Activated CD4-positive, alpha-beta T cell treated with anti-CD3 and anti-CD28 coated beads, Interleukin-2, amount 50 U/mL, for 1 hour (primary cell): Measurements from ENCODE around the gene PHF1.
"Not testable (repeated sequence)": the region's sequence is repeated elsewhere in the genome, so short reads cannot be mapped to it uniquely, and the experiment has no call there.

Source experiments
- DNase-seq: peaks from one replicate; pipeline ENCODE4 v3.0.0-alpha.2; 2020

The PHF1 gene

DNA sequence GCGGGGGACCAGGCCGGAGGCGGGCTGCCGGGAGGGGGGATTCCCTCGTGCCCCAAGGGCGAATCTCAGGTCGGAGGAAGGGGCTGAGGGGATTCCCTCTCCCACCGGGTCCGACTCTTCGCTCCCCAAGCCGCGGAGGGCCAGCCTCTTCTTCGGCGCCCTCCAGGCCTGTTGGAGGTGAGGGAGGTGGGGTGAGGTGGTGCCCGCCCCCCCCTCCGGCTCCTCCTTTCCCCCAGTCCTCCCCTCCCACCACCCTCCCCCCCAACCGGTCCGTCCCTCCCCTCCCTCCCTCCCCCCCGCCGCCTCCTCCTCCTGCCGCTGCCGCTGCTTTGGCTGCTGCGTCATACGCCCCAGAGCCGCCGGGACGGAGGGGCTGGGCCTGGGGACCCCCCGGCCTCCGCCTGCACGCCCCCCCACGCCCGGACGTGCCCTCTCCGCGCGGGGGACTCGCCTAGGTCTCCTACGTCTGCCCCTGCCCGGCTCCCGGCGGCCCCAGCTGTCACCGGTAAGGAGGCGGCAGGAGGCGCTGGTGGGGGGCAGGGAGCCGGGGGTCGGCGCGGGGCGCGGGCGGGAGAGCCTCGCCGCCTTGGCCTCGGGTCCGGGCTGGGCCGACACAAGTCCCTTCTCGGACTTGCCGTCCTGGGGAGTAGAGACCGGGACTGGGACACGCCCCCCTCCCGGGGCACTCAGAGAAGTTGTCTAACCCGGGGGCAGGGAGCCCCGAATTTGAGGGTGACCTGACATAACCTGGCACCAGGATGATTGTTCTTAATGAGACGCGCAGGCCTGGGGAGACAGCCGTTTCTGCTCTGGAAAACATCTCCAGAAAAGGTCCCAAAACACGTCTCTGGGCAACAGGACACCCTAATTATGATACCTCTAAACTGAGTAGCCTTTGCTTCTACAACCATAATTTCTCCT lies at the start of gene PHF1:
TSS of gene PHF1 (plus strand) at position 304 of the 921 bp plus-strand sequence. CDS start 1,250 bp downstream, outside the sequence.
- DNase-seq, result peak; percentile 79

DNA sequence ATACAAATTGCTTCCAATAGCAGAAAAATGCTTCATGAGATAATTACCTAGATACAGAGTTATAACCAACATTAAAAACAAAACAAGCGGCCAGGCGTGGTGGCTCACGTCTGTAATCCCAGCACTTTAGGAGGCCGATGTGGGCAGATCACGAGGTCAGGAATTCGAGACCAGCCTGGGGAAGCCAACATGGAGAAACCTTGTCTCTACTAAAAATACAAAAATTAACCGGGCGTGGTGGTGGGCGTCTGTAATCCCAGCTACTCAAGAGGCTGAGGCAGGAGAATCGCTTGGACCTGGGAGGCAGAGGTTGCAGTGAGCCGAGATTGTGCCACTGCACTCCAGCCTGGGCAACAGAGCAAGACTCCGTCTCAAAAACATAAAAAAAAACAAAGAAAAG lies 47.3 kb upstream of the PHF1 start:
- DNase-seq, result not testable (repeated sequence)

DNA sequence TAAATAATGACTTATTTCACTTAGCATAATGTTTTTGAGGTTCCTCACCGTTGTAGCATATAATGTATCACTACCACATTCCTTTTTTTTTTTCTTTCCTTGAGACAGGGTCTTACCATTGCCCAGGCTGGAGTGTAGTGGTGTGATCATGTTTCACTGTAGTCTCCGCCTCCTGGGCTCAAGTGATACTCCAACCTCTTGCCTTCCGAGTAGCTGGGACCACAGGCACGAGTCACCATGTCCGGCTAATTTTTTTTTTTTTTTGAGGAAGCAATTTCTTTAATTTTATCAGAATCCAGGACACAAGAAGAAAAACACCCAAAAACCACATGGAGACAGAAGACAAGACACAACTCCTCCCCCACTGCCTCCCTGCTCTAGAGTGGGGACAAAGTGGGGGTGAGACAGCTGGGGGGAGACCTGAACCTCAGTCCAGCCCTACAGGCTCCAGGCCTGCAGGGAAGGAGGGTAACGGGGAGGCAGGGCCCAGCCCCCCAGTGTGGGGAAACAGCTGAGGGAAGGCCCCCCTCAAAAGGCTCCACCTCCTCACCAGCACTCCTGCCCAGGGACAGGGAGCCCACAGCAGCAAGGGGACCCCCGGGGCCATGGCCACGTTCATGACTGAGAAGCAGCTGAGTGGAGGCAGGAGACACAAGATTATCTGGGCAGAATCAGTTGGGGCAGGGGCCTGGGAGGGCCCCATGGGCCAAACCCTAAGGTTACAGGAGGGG lies 46.2 kb upstream of the PHF1 start:
- DNase-seq, result not testable (repeated sequence)

DNA sequence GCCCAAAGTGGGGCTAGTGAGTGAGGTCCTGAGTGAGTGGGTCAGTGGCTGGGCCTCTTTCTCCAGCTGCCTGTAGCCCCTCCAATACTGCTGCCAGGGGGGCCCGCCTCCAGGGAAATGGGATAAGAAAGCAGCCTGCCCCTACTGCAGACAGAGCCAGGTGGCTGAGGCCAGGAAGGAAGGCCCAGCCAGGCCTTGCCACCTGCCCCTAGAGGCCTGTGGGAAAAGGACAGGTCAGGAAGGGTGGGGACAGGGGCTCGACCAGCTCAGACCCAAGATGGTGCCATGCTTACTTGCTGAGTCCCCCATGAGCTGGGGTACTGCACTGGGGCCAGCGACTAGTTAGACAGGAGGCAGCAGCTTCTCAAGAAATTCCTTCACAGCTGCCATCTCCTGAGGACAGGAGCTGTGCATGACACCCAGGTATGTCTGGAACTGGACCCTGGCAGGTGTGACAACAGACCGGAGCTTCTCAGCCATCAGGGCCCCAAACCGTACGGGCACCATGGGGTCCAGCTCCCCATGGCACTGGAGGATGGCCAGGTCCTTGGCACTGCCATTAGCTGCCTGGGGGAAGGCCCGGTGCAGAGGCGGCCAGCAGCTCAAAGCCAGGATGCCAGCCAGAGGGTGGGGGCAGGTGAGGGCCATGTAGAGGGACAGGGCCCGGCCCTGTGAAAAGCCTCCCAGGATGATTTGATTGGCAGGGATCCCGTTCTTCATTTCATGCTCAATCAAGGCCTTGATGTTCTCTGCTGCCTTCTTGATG lies 45.4 kb upstream of the PHF1 start:
- not testable (repeated sequence) for DNase-seq

DNA sequence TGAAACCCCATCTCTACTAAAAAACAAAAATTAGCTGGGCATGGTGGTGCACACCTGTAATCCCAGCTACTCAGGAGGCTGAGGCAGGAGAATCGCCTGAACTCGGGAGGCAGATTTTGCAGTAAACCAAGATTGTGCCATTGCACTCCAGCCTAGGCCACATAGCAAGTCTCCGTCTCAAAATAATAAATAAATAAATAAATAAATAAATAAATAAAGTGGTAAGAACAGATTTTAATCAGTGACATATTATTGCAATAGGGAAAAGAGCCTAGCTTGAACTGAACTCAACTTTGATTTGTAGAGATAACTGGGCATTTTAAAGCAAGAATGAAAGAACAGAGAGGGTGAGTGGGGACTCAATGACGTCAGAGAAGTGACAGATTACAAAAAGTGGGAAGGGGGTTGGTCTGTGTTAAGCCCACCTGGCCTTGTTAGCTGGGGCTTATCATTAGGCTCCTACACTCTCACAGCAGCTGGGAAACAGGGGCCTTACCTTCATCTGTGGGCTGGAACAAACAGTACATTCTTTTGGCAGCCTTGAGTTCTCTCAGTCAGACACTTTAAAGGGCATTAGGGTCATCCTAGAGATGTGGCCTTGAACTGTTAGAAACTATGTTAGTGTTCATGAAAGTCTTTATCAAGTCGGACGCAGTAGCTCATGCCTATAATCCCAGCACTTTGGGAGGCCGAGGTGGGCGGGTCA lies 43.7 kb upstream of the PHF1 start:
- no peak for DNase-seq

DNA sequence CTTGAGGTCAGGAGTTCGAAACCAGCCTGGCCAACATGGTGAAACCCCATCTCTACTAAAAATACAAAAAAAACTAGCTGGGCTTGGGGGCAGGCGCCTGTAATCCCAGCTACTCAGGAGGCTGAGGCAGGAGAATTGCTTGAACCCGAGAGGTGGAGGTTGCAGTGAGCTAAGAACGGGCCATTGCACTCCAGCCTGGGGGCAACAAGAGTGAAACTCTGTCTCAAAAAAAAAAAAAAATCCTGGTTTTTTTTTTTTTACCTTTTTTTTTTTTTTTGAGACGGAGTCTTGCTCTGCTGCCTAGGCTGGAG lies 43.1 kb upstream of the PHF1 start:
- DNase-seq, result not testable (repeated sequence)

DNA sequence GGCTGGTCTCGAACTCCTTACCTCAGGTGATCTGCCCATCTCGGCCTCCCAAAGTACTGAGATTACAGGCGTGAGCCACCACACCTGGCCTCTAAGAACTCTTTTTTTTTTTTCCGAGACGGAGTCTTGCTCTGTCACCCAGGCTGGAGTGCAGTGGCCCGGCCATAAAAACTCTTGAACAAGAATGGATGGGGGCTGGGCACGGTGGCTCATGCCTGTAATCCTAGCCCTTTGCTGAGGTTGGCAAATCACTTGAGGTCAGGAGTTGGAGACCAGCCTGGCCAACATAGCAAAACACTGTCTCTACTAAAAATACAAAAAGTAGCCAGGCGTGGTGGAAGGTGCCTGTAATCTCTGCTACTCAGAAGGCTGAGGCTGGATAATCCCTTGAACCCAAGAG lies 38.9 kb upstream of the PHF1 start:
- not testable (repeated sequence) for DNase-seq

DNA sequence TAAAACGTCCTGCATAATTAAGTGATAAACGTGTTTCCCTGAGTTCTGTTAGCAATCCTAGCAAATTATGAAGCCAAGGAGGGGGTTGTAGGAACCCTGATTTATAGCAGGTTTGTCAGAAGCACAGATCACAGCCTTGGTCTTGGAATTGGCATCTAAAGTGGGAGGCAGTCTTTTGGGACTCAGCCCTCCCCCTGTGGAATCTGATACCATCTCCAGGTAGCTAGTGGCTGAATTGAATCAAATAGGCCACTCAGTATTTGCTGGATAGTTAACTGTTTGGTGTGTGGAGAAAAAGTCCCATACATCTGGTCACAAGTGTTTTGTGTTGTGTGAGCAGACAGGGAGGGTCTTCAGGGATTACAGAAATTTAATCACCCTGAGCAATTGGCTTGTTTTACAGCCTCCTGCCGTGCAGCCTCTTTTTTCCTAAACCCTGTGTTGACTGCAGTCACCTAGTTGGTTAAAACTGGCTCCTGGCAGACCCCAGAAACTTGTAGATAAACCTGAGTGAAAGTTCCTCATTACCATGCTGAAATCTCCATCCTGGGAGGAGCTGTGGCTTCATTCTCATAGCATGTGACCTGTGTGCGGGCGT lies 38.2 kb upstream of the PHF1 start:
- DNase-seq, result no peak

DNA sequence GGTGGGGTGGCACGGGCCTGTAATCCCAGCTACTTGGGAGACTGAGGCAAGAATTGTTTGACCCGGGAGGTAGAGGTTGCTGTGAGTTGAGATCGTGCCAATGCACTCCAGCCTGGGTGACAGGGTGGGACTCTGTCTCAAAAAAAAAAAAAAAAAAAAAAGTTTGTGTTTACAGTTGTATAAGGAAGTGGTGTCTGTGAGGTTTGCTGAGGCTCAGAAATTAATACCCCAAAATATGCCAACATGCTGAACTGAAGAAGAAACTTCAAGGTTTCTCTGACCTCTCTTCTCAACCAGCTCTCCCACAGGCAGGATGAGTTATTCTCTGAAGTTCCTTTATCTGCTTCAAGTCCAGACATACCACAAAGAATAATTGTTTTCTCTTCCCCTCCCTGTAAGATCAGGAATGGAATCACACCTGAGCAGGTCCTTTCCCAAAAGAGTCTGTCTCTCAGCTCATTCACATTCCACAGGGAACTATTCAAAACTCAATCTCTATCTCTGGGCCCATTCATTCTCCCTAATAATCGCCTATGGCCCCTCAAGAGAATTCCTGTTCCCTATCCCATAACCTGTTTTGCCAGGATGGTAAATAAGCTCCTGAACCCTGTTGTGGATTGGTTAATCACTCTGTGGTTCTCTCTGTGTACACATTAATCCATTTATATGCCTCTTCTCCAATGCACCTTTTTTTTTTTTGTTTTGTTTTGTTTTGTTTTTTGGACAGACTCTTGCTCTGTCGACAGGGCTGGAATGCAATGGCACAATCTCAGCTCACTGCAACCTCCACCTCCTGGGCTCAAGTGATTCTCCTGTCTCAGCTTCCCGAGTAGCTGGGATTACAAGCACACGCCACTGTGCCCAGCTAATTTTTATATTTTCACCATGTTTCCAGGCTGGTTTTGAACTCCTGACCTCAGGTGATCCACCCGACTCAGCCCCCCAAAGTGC lies 36.6 kb upstream of the PHF1 start:
- no peak for DNase-seq

DNA sequence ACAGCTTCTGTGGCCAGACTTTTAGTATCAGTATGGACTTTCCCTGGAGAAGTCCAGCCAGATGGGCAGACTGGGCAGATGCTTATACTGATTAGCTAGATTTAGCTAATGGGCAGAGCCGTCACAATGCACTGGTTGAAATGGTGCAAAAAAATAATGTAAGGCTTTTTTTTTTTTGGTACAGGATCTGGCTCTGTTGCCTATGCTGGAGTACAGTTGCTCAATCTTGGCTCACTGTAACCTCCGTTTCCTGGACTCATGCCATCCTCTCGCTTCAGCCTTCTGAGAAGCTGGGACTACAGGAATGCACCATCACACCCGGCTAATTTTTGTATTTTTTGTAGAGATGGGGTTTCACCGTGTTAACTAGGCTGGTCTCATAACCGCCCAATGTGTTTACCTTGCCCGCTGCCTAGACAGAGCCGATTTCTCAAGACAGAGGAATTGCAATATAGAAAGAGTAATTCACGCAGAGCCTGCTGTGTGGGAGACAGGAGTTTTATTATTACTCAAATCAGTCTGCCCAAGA lies 35.6 kb upstream of the PHF1 start:
- no peak for DNase-seq

DNA sequence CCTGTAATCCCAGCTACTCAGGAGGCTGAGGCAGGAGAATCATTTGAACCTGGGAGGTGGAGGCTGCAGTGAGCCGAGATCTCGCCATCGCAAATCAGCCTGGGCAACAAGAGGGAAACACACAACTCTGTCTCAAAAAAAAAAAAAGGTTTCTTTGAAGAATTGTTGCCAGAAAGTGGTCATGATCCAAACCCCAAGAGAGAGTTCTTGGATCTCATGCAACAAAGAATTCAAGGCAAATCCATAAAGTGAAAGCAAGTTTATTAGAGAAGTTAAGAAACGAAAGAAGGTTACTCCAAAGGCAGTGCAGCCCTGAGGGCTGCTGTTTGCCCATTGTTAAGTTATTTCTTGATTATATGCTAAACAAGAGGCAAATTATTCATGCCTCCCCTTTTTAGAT lies 33.6 kb upstream of the PHF1 start:
- DNase-seq, result no peak

DNA sequence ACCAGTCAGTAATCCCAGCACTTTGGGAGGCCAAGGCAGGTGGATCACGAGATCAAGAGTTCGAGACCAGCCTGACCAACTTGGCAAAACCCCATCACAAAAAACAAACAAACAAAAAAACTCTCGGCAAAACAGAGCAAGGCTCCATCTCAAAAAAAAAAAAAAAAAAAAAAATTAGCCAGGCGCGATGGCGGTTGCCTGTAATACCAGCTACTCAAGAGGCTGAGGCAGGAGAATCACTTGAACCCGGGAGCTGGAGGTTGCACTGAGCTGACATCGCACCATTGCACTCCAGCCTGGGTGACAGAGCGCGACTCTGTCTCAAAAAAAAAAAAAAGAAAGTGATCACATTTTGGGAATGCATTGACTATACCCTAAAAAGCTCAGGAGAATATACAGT lies 31.6 kb upstream of the PHF1 start:
- not testable (repeated sequence) for DNase-seq

DNA sequence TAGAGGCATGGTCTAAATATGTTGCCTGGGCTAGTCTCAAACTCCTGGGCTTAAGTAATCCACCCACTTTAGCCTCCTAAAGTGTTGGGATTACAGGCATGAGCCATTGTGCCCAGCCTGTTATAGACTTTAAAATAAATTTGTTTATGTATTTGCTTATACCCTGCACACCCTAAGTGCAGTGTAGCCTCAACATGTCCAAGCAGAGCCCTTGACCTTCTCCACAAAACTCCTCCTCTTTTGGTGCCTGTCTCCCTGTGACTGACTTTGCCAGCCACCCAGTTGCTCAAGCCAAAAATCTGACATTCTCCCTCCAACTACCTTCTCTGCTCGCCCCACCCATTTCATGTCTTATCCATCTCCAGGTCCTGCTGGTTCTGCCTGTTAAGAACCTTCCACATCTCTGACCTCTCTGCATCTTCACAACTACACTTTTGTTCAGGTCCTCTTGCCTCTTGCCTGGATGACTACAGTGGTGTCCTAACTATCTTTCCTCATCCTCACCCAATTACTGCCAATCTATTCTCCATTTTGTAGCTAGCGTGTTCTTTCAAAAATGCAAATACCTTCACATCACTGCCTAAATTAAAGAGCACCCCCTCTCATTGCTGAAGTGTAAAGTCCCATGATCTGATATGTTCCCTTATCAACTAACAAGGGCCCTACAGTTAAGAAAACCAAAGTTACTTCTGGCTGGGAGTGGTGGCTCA lies 30.4 kb upstream of the PHF1 start:
- no peak for DNase-seq

DNA sequence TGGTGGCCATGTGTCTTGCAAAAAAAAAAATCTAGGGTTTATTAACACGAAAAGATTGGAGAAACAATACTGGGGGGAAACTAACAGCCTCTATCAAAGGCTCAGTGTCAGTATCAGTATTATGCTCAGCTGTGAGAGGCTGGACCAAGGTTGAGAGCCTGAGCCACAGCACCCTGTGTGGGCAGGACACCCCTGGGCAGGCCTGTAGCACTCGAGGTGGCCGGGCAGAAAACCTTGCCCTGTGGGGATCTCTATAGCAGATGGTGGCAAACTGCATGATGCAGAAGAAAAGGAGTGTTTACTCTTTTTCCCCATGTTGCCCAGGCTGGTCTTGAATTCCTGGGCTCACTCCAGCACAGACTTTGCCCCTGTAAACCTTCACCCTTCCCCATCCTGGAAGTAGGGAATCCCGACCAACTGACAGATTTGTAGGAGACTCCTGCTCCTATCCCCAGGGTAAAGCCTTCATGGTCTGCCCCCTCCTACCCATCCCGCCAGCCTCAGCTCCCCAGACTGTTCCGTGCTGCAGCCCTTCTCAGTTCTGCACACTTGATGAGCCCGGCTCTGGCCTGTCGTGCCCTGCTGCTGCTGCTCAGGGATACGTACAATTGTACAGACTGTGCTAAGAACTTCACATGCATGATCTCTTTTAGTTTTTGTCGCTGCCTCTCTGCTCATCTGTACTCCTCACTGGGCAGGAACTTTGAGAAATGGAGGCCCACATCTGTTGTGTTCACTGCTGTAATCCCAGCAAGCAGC lies 27.2 kb upstream of the PHF1 start:
- no peak for DNase-seq

DNA sequence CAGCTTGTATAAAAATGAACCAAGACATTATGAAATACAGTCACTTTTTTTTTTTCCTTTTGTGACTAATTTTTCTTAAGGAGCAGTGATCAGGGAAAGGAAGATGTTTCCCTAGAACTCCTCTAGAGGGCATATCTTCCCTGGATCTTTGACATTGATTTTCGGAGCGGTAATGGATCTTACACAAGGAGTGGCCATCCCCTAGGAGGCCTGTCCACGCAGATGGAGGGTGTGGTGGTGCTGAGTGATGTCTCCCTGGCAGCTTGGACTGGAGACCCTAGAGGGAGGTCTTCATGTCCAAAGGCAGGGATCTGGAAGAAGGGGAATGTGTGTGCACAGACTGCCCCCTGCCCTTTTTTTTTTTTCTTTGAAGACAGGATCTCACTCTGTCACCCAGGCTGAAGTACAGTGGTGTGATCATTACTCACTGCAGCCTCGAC lies 26.2 kb upstream of the PHF1 start:
- DNase-seq, result no peak

DNA sequence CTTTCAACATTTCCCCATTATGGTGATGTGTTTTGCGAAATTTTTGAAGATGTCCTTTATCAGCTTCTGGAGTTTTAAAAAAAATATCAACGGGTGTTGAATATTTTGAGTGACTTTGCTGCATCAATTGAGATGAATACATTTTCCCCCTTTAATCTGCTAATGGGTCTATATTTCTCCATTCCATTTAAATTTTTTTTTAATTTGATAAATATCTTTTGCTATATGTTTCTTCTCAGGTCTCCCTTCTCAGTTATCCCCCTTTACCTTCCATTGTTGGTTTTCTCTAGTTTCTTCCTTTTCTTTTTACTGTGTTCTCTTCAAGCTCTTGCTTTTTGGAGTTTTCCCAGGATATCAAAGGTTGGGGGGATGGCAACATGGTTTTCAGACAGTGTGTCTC lies 20.6 kb upstream of the PHF1 start:
- no peak for DNase-seq

DNA sequence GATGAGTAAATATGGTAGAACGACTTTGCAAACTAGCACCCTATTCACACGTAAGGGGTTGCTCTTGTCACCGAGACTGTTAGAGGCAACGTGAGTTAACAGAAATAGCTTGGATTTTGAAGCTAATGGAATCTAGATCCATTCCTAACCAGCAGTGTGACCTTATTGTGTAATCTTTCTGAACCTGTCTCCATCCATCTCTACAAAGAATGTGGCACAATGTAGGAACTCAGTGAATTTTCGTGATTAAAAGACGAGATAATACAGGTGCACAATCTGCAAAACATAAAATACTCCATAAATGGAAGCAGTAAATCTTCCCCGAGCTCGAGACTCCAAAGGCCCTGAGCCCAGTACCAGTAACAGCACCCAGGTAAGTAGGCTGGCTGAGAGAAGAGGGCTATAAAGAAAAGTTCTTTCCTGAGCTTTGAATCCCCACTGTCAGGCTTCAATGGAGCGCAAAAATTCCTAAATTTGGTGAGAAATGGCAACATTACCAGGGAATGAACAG lies 20.0 kb upstream of the PHF1 start:
- DNase-seq, result no peak

DNA sequence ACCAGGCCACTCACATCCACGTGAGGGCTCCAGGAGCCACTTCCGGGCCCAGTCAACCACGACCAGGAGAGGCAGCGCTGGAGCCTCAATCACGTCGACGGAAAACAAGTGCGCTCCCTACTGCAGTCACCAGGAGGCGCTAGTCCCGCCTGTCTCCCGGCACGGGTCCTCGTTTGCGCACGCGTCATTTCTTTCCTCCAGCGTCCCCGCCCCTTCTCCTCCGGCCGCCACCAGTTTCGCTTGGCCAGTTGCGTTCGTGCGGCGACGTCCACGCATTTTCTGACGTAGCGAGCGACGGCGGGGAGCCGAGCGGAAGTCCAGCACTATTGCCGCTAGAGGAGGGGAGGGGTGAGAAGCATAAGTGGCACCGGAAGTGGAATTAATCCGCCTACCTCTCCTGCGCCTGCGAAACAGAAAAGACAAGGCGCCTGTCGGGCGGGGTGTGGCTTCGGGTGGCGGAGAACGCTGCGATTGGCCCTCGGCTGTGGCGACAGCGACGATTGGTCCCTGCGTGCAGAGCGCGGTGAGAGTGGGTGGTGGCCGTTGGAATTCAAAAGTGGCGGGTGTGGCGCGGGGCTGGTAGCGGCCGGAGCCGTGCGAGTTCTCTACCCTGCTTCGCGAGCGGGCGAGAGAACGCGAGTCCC lies 19.4 kb upstream of the PHF1 start, which contains the start of gene KIFC1:
TSS of gene KIFC1 (plus strand) at position 546 of the 644 bp plus-strand sequence. CDS start 163 bp downstream, outside the sequence.
- DNase-seq, result peak; percentile 99
